Activated CD4-positive, alpha-beta T cell treated with anti-CD3 and anti-CD28 coated beads for 24 hours (primary cell): ENCODE results near the gene ATXN7L3B.

Source experiments
- DNase-seq, 2 donors: peaks; one replicate each; pipeline ENCODE4 v3.0.0-alpha.2; 2020; ENCODE audit warnings: low read depth in 2 of 2

Gene ATXN7L3B

DNA sequence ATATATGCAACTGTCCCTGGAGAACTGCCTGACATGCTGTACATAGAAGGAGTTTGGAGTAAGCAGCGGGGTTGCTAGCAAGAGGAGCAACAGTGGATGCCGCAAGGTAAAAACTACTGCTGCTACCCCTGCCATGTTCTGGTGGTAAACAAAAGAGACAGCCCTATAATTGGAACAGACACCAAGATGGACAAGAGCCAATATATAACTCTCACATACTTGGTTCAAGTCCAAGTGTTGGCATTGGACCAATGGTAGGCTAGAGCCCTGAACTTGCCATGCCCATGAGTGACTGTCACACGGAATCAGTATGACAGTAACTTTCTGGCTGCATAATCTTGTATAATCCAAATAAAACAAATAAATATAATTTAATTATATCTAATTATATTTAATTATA lies 13.7 kb downstream of the ATXN7L3B start:
- DNase-seq, result no peak

GRCh38 chr12:74552201-74552600 lies 14.6 kb downstream of the ATXN7L3B start:
- no peak for DNase-seq

DNA sequence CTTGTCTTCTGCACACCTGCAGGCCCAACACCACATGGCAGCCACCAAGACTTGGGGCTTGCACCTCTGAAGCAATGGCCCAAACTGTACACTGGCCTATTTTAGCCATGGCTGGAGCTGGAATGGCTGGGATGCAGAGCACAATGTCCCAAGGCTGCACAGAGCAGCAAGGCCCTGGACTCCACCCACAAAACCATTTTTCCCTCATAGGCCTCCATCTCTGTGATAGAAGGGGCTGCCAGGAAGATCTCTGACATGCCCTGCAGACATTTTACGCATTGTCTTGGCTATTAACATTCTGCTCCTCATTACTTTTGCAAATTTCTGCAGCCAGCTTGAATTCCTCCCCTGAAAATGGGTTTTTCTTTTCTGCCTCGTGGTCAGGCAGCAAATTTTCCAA lies 22.1 kb downstream of the ATXN7L3B start:
- no peak for DNase-seq

GRCh38 chr12:74563927-74564326 lies 26.3 kb downstream of the ATXN7L3B start:
- no peak for DNase-seq

DNA sequence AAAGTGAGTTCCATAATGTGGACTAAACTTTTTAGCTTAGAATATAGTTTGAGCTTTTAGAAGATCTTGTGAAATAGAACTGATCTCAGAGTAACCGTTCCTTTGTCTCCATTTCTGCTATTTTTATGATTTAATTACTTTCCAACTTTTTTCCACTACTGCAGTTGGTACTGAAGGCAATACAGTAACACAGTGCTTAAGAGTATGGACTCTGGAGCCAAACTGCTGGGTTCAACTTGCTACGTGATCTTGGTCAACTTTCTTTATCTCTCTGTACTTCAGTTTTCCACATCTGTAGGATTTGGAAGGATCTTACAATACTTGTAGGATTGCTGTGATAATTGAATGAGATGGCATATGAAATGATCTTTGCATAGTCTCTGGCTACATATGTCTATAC lies 40.9 kb downstream of the ATXN7L3B start:
- DNase-seq, result no peak

- no peak for DNase-seq
Measured at GRCh38 chr12:74579446-74579845, 41.8 kb downstream of the ATXN7L3B start.

GRCh38 chr12:74579981-74580380 lies 42.3 kb downstream of the ATXN7L3B start:
- DNase-seq, result no peak

- DNase-seq, result no peak
Measured at GRCh38 chr12:74581439-74581838, 43.8 kb downstream of the ATXN7L3B start.

- DNase-seq, result no peak
Measured at GRCh38 chr12:74584483-74585062, 46.9 kb downstream of the ATXN7L3B start.

DNA sequence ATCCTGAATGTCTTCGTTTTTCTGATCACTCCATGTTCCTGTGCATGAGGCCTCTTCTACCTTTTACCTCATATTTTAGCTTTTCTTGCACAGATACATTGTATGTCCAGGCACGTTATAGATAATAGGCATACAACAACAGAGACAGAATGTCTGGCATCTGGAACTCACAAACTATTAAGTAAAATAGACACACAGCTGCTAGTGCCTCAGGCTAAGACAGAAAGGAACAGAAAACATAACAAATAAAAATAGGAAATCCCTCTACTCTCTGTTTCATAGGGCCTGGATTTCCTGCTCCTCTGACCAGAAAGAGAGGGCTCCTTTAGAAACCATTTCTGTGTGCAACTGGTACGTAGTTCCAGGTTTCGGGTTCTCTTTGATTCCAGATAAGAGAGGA lies 48.6 kb downstream of the ATXN7L3B start:
- no peak for DNase-seq
